NT2/D1 (cell line): ENCODE results near the gene MRPS14.
A peak's percentile ranks its signal among the peaks of the same experiment; 100 is the strongest.
"Not testable (repeated sequence)": the region's sequence is repeated elsewhere in the genome, so short reads cannot be mapped to it uniquely, and the experiment has no call there.

Experiments used
- DNase-seq: peaks from one replicate; pipeline ENCODE4 v3.0.0-alpha.2; 2011; ENCODE audit warnings: low read depth, low spot score
- H3K27me3 ChIP-seq: 2 replicates; pipeline ENCODE4 v1.6.0; 2011; ENCODE audit warnings: mild to moderate bottlenecking; ENCODE audit not compliant: insufficient read length, insufficient read depth
- H3K36me3 ChIP-seq: 2 replicates; pipeline ENCODE4 v1.6.1; 2011; ENCODE audit warnings: mild to moderate bottlenecking, low read length, mixed read lengths; ENCODE audit not compliant: insufficient read depth, insufficient read length
- H3K4me1 ChIP-seq: 2 replicates; pipeline ENCODE4 v1.5.1; 2011; ENCODE audit not compliant: insufficient read depth, insufficient read length
- H3K4me3 ChIP-seq: 2 replicates; pipeline ENCODE4 v1.5.1; 2011; ENCODE audit warnings: low read depth; ENCODE audit not compliant: insufficient read length
- H3K9ac ChIP-seq: 2 replicates; pipeline ENCODE4 v1.6.0; 2011; ENCODE audit warnings: low read depth; ENCODE audit not compliant: insufficient read length
- H3K9me3 ChIP-seq: 2 replicates; pipeline ENCODE4 v1.5.1; 2011; ENCODE audit warnings: mild to moderate bottlenecking, low read length; ENCODE audit not compliant: insufficient read depth
- SUZ12 ChIP-seq: IDR thresholded peaks from 2 replicates; pipeline ENCODE4 v1.6.1; 2011; ENCODE audit not compliant: insufficient read length, insufficient read depth; ENCODE audit errors: extremely low read depth
- YY1 ChIP-seq: IDR thresholded peaks from 2 replicates; pipeline ENCODE4 v1.6.1; 2011; ENCODE audit not compliant: insufficient read length, insufficient read depth
- ZNF274 ChIP-seq: IDR thresholded peaks from 2 replicates; pipeline ENCODE4 v1.6.1; 2011; ENCODE audit warnings: mild to moderate bottlenecking, low read depth, low read length

MRPS14 gene

GRCh38 chr1:175037416-175037815 is 14.2 kb upstream of the MRPS14 start:
- Histone ChIP-seq H3K4me3 (no peak overlapping the region), H3K9ac (no peak overlapping the region), H3K27me3 (no peaks in the 10 kb centered on the region), H3K36me3 (no peaks in the 10 kb centered on the region), H3K9me3 (no peaks in the 10 kb centered on the region), H3K4me1 (peaks cover 2% of the 10 kb centered on the region)
- DNase-seq, result no peak
- TF ChIP-seq ZNF274, result no peak
- TF ChIP-seq YY1, result no peak
- TF ChIP-seq SUZ12, result no peak

DNA sequence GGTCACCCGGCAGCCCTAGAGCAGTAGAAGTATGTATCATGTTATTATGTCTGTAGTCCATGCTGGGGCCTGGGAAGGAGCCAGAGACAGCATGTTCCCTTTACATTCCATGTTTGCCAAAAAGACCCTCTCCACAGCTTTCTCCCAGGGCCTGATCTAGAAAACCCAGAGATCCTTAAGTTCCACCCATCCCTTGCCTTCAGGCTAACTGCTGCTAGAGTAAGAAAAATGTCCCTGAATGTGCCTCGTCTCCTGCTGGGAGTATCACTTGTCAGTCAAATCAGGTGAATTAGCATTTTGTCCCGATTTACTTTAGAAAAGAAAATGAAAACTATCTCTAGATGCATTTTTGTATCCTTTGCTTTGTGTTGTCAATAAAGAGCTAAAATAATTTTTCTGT is 13.3 kb upstream of the MRPS14 start:
- Histone ChIP-seq H3K4me1 (peaks cover 2% of the 10 kb centered on the region), H3K4me3 (no peak overlapping the region), H3K36me3 (no peaks in the 10 kb centered on the region), H3K9me3 (no peaks in the 10 kb centered on the region), H3K27me3 (no peaks in the 10 kb centered on the region), H3K9ac (no peak overlapping the region)
- DNase-seq, result peak; percentile 54
- TF ChIP-seq YY1 (no peak), SUZ12 (no peak), ZNF274 (no peak)

DNA sequence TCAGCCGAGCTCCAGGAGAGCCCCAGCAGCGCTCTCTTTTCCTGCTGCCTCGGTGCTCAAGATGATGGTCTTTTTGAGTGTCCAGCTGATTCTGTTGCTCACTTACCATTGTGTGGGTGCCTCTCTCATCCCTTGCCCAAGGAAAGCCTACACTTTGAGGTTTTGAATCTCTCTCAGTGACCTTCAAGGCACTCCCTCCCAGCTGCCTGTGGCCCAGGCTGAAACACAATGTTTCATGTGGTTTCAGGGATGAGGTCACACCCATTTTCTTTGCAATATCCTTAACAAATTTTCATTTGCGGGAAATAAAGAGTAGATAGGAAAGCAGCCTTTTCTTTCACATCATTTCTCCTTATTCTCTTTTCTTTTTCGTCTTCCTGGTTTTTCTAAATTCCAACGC is 12.6 kb upstream of the MRPS14 start:
- Histone ChIP-seq H3K9me3 (no peaks in the 10 kb centered on the region), H3K9ac (no peak overlapping the region), H3K4me3 (no peak overlapping the region), H3K4me1 (peaks cover 2% of the 10 kb centered on the region), H3K27me3 (no peaks in the 10 kb centered on the region), H3K36me3 (no peaks in the 10 kb centered on the region)
- DNase-seq, result no peak
- TF ChIP-seq ZNF274 (no peak), SUZ12 (no peak), YY1 (no peak)

DNA sequence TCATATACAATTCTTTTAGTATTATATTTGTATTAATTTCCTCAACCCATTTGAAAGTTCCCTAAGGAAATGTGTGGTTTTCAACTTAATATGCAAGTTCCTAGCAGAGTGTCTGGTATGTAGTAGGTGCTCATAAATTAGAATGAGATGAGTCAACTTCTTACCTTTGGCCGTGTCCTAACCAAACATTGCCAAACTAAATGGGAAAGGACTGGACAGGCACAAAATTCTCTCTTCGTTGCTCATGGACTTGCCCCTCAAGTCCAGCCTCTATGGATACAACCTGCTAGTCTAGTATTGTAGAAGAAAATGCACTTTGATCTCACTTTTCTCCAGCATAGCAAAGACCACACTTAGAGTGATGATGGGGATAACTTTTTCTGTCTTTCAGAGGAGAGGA is 11.6 kb upstream of the MRPS14 start:
- Histone ChIP-seq H3K9me3 (no peaks in the 10 kb centered on the region), H3K9ac (no peak overlapping the region), H3K36me3 (no peaks in the 10 kb centered on the region), H3K4me3 (no peak overlapping the region), H3K27me3 (no peaks in the 10 kb centered on the region), H3K4me1 (peaks cover 2% of the 10 kb centered on the region)
- TF ChIP-seq SUZ12, result no peak
- TF ChIP-seq ZNF274, result no peak
- no peak for TF ChIP-seq YY1
- DNase-seq, result no peak

DNA sequence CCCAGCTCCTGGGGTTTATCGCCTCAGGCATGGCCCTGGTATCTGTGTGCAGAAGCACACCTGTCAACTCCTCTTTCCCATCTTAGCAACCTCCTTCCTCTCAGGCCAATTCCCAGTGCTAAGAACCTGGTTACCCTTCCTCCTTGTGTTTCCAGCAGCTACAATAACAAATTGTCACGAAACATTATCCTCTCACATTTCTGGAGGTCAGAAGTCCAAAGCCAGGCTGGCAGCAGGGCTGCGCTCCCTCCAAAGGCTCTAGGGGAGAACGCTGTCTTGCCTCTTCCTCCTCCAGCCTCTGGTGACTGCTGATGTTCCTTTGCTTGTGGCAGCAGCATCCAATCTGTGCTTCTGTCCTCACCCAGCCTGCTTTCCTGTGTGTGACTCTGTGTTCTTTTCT is 10.7 kb upstream of the MRPS14 start:
- Histone ChIP-seq H3K4me1 (peaks cover 2% of the 10 kb centered on the region), H3K27me3 (no peaks in the 10 kb centered on the region), H3K36me3 (no peaks in the 10 kb centered on the region), H3K9ac (no peak overlapping the region), H3K9me3 (no peaks in the 10 kb centered on the region), H3K4me3 (no peak overlapping the region)
- no peak for TF ChIP-seq YY1
- TF ChIP-seq SUZ12, result no peak
- TF ChIP-seq ZNF274, result no peak
- no peak for DNase-seq

DNA sequence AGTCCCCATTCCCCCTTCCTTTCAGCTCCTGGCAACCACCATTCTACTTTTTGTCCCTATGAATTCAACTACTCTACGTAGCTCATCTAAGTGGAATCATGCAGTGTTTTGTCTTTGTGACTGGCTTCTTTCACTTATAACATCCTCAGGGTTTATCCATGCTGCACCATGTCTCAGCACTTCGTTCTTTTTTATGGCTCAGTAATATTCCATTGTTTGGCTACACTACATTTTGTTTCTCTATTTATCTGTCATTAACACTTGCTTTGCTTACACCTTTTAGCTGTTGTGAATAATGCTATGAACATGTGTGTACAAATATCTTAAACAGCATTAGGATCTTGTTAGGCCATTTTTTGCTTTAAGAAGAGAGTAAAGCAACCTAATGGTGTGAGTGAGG is 1.5 kb upstream of the MRPS14 start:
- no peaks in the 10 kb centered on the region for H3K27me3 ChIP-seq
- TF ChIP-seq SUZ12 (no peak), YY1 (no peak)
- no peak for DNase-seq
- H3K4me1 ChIP-seq, result no peaks in the 10 kb centered on the region
- no peak overlapping the region for H3K9ac ChIP-seq
- peaks cover 14% of the 10 kb centered on the region for H3K36me3 ChIP-seq
- H3K9me3 ChIP-seq, result peaks cover 7% of the 10 kb centered on the region; the same call in 1 of the 2 replicates
- no peak overlapping the region for H3K4me3 ChIP-seq

DNA sequence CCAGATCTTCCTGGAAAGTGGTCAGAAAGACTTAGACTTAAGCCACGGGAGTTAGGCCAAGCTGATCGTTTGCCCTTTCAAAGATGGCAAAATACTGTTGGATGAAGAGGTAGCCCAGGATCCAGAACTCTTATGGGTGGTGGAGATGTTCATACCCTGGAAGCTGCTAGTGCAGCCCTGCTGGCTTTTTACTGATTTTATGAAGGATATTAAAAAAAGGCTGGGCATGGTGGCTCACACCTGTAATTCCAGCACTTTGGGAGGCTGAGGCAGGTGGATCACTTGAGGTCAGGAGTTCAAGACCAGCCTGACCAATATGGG is 657 bp upstream of the MRPS14 start:
- peak overlapping the region; percentile 98 for H3K9ac ChIP-seq
- H3K4me1 ChIP-seq, result not testable (repeated sequence)

DNA sequence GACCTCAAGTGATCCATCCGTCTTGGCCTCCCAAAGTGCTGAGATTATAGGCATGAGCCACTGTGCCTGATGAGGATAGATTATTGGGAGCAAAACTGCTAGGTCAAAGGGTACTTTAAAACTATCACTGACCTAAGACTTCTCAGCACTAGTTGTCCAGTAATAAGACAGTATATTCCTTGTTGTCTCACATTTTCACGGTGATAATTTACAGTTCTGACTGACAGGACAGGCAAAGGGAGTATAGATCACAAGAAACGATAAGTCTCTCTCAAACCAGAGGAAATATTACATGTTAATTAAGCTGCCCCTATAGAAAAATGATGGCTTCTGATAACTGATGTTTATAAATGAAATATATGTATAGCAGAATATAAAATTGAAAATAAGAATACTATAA is 3.7 kb downstream of the MRPS14 start:
- Histone ChIP-seq H3K36me3 (peaks cover 57% of the 10 kb centered on the region), H3K4me1 (no peaks in the 10 kb centered on the region), H3K27me3 (no peaks in the 10 kb centered on the region), H3K4me3 (no peak overlapping the region), H3K9ac (no peak overlapping the region), H3K9me3 (peaks cover 3% of the 10 kb centered on the region; the same call in 1 of the 2 replicates)
- TF ChIP-seq ZNF274 (no peak), SUZ12 (no peak), YY1 (no peak)
- DNase-seq, result no peak

More for the DNA sequence above, 657 bp upstream of the MRPS14 start:
- not testable (repeated sequence) for DNase-seq, H3K27me3 ChIP-seq, H3K9me3 ChIP-seq
- H3K36me3 ChIP-seq, result peaks cover 18% of the 10 kb centered on the region
- peak overlapping the region; percentile 97 for H3K4me3 ChIP-seq
